Glutamatergic neuron (in vitro differentiated cells): ENCODE data around the gene FSTL4. TPM values are rescaled to one million over a fixed set of nuclear protein-coding genes. Genes with fewer than 3 reads are reported as not detected.

Experiments used
- DNase-seq: peaks from one replicate; pipeline ENCODE4 v3.0.0; 2022
- H3K27ac Mint-ChIP-seq: one replicate; pipeline ENCODE4 v1.8.0; 2020; ENCODE audit warnings: mild to moderate bottlenecking, mixed read lengths, inconsistent platforms; ENCODE audit not compliant: unreplicated experiment
- H3K27me3 Mint-ChIP-seq: one replicate; pipeline ENCODE4 v1.8.0; 2020; ENCODE audit warnings: mild to moderate bottlenecking, moderate library complexity, mixed read lengths, inconsistent platforms; ENCODE audit not compliant: unreplicated experiment
- H3K36me3 Mint-ChIP-seq: one replicate; pipeline ENCODE4 v1.8.0; 2020; ENCODE audit warnings: mild to moderate bottlenecking, mixed read lengths, inconsistent platforms; ENCODE audit not compliant: unreplicated experiment
- H3K4me1 Mint-ChIP-seq: one replicate; pipeline ENCODE4 v1.8.0; 2020; ENCODE audit warnings: mild to moderate bottlenecking, low read depth, mixed read lengths, inconsistent platforms; ENCODE audit not compliant: unreplicated experiment
- H3K4me3 Mint-ChIP-seq: one replicate; pipeline ENCODE4 v1.8.0; 2020; ENCODE audit warnings: mild to moderate bottlenecking, mixed read lengths, inconsistent platforms; ENCODE audit not compliant: unreplicated experiment
- H3K9me3 Mint-ChIP-seq: one replicate; pipeline ENCODE4 v1.8.0; 2020; ENCODE audit warnings: mild to moderate bottlenecking, moderate library complexity, mixed read lengths, inconsistent platforms; ENCODE audit not compliant: unreplicated experiment
- CTCF ChIP-seq: fragments of 200-600 bp; sonication (generic); IDR thresholded peaks from one replicate; pipeline ENCODE4 v1.5.0; 2021; ENCODE audit not compliant: partially characterized antibody, unreplicated experiment
- total RNA-seq: library from RNA; stranded (reverse); fragmentation: NEBNext Ultra II Directional; extraction: Animal tissue kit (Norgen Biotek cat#: 25700); gene quantifications from one replicate; pipeline ENCODE4 v1.2.1, GENCODE V29; 2021; ENCODE audit not compliant: unreplicated experiment

Gene FSTL4
- total RNA-seq, 1 donor from 2014 or later = 29.0 TPM

GRCh38 chr5:133383580-133383939 is 228.8 kb downstream of the FSTL4 start:
- Mint-ChIP-seq H3K4me3 (no peak overlapping the region), H3K27me3 (peaks cover 1% of the 10 kb centered on the region), H3K36me3 (no peaks in the 10 kb centered on the region), H3K9me3 (peaks cover 4% of the 10 kb centered on the region), H3K4me1 (no peaks in the 10 kb centered on the region), H3K27ac (no peak overlapping the region)
- no peak for TF ChIP-seq CTCF
- DNase-seq = no peak

DNA sequence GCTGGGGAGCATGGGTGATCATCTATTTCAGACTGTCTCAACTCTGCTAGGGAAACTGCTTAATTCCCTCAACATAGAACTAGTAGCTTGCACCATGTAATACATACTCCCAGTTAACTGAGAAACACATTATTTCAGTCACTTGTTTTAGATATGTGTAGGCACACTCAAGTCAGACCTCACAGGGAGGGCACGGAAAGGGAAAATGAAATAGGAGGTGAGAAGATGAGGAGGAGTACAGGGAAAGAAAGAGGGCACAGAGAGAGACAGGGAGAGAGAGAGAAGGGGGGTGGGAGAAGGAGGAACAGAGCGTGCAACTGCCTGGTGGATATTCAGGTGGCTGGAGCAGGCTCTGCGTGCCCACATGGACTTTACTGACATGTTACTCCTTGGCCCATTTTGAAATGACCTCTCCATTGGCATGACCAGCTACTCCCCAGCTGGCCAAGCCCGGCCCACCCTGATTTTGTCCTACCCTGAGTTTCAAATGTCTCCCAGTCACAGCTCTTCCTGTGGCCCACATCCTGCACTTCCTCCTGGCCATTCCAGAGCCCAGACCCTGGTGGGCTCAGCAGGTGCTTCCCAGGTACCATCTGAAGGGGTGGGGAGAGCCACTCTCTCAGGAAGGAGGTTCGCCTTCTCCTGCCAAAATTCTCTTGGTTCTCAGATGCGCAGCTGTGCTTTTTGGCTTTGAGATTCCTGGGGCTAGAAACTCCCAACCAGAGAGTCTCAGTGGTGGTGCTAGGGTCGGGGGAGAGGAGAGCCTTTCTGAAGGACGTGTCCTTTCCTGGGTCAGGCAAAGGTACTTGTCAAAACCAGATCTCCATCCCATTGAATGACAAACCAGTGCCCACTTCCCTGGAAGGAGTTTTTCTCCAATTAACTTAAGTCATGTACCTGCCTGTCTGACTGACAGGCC is 229.4 kb downstream of the FSTL4 start:
- Mint-ChIP-seq H3K4me3 (no peak overlapping the region), H3K4me1 (no peaks in the 10 kb centered on the region), H3K27ac (no peak overlapping the region), H3K27me3 (peaks cover 1% of the 10 kb centered on the region), H3K36me3 (peaks cover 1% of the 10 kb centered on the region), H3K9me3 (peaks cover 4% of the 10 kb centered on the region)
- no peak for DNase-seq
- TF ChIP-seq CTCF = no peak

- Mint-ChIP-seq H3K9me3 (peaks cover 4% of the 10 kb centered on the region), H3K27me3 (peaks cover 4% of the 10 kb centered on the region), H3K27ac (no peak overlapping the region), H3K4me3 (no peak overlapping the region), H3K36me3 (peaks cover 13% of the 10 kb centered on the region), H3K4me1 (no peaks in the 10 kb centered on the region)
- TF ChIP-seq CTCF = no peak
- no peak for DNase-seq
Observed at GRCh38 chr5:133381571-133382365, 230.6 kb downstream of the FSTL4 start.

- H3K4me3 Mint-ChIP-seq = no peak overlapping the region
- peaks cover 16% of the 10 kb centered on the region for H3K36me3 Mint-ChIP-seq
- H3K27me3 Mint-ChIP-seq = peaks cover 4% of the 10 kb centered on the region
- H3K4me1 Mint-ChIP-seq = no peaks in the 10 kb centered on the region
- no peak for TF ChIP-seq CTCF
- H3K9me3 Mint-ChIP-seq = peaks cover 4% of the 10 kb centered on the region
- no peak overlapping the region for H3K27ac Mint-ChIP-seq
- no peak for DNase-seq
Observed at GRCh38 chr5:133381041-133381440, 231.3 kb downstream of the FSTL4 start.
